Measurements from ENCODE around the gene FICD.

Gene FICD

DNA sequence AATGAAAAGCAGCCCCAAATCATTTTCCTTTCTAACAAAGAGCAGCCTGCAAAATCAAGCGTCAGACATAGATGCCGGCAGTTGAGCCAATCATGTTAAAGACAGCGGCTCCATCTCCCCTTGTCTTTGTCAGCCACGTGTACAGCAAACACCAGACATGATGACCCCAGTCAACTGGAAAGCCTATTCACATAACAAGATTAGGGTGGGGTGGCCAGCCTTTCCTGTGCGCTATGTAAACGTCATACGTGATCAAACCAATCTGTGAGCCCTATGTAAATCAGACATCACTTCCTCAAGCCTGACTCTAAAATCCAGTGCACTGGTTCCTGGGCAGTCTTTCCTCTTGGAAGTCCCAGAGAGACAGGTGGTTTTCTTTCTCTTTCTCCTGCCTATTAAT, 9.9 kb upstream of the FICD start:
- peak; percentile 30 for DNase-seq

DNA sequence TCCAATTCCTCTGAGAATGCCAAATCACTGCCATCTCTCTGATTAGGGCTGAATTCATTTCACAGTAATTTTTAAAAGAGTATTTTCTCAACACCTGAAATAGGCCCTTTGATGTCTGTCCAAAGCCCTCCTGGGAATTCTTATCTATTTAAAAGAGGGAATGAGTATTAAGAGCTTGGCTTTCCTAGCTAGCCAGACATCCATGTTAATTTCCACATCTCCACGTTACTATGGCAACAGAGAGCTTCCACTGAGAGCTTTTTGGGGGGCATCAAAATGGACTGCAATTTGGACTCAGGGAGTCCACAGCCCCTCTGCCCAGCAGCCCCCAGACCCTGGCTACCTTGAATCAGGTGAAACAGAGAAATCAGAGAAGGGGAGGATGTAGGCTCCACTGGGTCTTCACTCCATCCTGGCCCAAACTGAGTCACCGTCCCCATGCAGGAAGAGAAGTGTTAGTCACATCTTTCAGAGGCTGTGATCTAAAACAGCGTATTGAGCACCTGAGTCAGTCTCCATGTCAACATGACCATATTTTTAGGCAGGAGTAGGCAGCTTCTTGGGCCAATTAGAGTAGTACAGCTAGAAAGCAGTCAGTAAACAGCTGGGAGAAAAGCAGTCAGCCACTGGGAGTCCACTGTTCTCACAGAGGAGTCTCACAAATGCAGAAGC, 7.0 kb upstream of the FICD start:
- DNase-seq: peak; percentile 24

DNA sequence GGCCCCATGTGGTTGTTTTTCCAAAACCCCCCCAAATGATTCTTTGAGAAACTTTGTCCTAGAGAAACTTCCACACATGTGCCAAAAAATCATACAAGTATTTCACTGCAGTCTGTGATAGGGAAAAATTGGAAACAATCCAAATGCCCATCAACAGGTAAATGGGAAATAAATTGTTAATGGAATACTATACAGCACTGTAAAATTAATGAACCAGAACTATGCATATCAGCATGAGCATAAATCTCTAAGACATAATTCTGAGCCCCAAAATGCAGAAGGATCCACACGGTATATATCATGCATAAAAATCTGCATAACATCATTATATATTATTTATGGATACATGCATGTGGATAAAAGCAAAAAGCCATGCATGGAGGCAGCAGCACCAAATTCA, 5.3 kb upstream of the FICD start:
- no peak for DNase-seq

DNA sequence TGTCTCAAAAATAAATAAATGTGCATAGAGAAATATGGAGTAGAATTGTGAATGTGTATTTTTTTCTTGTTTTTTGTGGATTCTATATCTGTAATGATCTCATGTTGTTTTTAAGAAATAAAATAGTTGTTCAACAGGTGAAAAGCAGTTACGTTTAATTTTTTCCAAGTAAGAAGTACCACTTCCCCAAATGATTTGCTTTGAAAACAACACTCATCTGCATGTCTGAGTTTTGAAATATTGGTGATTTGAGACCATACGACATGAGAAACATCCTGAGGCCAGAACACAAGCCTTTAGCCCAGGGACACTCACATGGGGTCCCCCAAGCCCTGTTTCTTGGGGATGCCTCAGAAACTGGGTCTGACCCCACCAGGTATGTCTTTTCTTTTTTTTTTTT, 4.2 kb upstream of the FICD start:
- DNase-seq: no peak

DNA sequence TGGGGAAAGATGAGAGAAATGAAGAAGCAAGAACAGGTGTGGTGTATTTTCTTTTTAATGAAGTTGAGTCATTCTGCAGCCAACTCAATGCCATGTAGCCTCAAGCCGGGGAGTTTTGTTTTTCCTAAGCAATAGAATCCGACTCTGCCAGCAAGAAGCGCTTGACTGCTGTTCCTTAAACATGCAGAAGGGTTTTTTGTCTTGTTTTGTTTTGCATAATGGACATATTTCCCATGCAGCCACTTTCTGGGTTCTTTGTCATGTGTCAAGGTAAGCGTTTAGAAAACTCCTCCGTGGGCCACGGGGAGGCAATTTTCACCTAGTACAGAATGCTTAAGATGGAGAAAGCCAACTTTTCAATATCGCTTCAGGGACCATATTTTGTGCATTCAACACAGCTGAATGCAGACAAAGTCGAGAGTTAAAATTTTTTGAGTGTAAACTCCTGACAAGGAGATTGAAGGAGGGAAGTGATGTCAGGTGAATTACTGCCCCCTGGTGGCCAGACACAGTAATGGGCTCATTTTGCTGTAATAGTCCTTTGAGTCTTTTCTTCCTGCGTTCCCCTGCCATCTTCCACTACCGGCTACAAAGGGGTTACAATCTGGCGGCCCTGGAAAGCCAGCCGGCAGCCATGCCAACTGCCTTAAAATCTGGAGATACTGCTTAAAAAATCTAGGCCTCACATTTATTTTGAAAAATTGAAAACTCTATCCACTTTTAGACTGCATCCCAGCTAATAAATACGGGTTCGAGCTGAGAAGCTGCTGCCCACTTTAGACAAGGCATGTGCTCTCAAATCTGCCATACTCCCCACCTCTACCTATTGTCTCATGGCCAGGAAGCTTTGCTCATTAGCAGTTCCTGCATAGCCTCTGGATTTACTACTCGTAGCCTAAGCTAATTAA, 3.2 kb upstream of the FICD start:
- peak; percentile 83 for DNase-seq

DNA sequence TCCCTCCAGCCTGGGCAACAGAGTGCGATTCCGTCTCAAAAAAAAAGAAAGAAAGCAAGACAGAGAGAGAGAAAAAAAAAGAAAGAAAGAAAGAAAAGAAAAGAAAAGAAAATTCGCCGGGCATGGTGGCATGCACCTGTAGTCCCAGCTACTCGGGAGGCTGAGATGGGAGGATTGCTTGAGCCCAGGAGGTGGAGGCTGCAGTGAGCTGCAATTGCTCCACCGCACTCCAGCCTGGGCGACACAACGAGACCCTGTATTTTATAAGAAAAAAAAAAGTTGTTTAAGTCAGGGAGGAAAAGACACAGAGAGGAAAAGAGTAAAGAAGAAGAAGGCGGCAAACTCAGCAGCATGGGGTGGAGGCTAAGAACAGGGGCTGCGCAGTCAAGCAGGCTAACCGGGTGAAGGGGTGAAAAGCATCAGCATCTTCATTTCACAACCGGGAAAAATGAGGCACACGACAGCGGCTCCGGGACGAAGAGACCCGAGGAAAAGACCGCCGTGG, 557 bp upstream of the FICD start:
- no peak for DNase-seq

DNA sequence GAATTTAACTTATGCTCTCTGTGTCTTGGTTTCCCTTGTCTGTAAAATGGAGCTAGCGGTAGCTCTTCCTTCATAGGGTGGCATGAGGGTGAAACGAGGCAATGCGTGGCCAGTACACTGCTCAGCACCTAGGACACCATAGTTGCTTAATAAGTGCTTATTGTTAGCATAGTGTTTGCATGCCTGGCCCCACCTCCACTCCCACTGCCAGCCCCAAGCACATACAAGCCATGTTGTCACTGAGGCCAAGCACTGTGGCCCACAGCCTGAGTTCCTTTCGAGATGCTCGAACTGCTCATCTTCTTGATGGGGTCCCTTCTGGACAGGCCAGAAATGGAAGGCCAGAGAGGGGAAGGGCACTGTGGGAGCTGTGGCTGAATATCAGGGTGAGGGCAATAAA, 839 bp downstream of the FICD start:
- DNase-seq: peak; percentile 77

DNA sequence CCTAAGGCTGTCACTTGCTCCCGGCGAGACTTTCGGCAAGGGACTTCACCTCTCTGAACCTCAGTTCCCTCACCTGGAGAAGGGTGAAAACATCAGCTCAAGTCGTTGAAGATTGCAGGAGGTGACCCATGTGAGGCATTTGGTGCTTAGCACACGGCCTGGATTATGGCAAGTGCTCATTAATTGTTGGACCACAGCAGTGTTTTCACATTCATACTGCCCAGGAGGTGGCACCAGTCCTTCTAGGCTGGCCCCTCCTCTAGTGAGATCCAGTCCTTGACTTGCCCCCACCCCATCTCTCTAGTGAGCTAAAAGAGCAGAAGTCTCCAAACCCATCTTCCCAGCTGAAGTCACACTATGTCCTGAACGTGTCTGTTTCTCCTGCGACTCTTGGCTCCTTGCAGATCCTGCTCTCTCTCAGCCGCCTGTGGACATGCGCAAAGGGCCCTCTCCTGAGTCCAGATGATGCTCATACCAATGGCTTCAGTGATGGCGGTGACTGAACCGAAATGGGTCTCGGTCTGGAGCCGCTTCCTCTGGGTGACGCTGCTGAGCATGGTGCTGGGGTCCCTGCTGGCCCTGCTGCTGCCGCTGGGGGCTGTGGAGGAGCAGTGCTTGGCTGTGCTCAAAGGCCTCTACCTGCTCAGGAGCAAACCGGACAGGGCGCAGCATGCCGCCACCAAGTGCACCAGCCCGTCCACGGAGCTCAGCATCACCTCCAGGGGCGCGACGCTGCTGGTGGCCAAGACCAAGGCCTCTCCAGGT, 1.6 kb downstream of the FICD start:
- peak; percentile 42 for DNase-seq

DNA sequence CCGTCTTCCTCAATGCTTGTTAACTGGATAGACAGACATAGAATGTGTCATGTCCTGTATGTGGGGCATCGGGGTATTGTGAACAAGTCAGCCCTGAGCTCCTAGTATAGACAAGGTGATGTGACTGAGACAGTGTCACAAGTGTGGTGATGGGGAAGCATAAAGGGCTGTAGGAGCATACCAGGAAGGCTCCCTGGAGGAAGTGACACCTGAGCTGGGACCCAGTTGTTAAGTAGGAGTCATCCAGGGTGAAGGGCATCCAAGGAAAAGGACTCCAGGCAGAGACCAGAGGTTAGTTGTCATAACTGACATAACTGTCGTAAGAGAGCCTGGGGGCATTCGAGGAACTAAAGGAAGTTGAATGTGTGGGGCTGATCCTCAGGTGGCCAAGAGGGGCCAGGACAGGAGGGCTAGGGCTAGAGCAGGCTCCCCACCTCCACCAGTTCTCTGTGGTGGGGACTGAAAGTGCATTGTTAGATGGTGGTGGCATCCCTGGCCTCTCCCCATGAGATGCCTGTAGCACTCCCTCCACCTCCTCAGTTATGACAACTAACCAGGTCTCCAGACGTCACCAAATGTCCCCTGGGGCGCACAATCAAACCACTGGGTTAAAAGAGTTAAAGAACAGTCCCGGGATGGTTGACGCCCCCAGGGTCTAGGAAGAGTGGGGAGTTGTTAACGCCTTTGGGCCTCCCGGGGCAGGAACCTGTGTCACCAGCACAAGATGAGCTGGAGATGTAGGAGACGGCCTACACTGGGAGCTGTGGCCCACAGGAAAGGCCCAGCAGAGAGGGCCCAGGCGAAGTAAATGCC, 2.4 kb downstream of the FICD start:
- DNase-seq: peak; percentile 21

DNA sequence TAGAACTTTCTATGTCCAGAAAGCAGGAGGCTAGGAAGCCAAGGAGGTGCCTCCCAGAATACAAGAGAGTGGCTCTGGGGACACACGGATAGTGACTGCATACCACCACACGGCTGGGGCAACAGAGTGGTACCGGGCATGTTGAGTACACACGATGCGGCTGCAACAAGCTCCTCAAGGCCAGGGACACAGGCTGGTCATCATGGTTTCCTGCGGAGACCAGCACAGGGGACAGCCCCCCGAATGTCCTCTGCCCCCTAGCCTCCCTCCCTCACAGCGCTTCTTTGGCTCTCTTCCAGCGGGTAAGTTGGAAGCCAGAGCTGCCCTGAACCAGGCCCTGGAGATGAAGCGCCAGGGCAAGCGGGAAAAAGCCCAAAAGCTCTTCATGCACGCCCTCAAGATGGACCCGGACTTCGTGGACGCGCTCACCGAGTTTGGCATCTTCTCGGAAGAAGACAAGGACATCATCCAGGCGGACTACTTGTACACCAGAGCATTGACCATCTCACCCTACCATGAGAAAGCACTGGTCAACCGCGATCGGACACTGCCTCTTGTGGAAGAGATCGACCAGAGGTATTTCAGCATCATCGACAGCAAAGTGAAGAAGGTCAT, 3.1 kb downstream of the FICD start:
- DNase-seq: peak; percentile 30

DNA sequence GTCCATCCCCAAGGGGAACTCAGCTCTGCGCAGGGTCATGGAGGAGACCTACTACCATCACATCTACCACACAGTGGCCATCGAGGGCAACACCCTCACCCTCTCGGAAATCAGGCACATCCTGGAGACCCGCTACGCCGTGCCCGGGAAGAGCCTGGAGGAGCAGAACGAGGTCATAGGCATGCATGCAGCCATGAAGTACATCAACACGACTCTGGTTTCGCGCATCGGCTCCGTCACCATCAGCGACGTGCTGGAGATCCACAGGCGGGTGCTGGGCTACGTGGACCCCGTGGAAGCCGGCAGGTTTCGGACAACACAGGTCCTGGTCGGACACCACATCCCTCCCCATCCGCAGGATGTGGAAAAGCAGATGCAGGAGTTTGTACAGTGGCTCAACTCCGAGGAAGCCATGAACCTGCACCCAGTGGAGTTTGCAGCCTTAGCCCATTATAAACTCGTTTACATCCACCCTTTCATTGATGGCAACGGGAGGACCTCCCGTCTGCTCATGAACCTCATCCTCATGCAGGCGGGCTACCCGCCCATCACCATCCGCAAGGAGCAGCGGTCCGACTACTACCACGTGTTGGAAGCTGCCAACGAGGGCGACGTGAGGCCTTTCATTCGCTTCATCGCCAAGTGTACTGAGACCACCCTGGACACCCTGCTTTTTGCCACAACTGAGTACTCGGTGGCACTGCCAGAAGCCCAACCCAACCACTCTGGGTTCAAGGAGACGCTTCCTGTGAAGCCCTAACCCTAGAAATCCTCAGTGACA, 3.8 kb downstream of the FICD start:
- DNase-seq: no peak

DNA sequence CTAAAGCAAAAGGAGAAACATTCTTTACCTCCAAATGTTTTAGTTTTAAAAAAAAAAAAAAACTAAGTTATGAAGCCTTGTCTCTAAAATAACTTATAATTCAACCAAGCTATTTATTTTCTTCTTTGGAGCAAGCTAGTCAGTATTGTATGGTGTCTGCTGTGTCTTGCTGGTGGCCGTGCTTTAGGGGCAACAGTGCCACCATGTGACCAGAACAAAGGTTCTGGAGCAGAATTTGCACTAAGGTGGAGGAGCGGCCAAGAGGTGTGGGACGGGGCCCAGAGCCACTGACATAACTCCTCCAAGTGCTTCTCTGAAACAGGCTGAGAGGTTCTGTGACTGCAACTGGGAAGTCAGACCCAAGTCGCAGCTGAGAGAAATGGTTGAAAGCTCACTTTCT, 4.5 kb downstream of the FICD start:
- DNase-seq: peak; percentile 31

DNA sequence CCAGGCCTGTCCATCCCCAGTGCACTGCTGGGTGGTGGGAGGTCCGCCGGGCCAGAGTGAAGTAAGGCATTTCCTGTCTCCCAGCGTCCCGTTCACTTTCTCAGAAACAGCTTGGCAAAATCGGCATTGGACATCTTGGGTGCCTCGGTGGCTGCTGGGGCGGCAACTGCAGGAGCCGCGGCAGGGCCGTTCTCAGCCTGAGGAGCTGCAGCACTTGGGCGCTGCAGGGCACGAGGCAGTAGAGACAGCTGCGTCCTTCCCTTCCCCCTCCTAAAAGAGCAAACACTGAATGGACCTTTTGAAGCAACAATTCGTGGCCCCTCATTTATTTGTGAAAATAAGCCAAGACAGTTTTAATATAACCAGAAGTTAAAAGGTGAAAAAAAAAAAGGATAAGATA, 8.3 kb downstream of the FICD start:
- DNase-seq: no peak

DNA sequence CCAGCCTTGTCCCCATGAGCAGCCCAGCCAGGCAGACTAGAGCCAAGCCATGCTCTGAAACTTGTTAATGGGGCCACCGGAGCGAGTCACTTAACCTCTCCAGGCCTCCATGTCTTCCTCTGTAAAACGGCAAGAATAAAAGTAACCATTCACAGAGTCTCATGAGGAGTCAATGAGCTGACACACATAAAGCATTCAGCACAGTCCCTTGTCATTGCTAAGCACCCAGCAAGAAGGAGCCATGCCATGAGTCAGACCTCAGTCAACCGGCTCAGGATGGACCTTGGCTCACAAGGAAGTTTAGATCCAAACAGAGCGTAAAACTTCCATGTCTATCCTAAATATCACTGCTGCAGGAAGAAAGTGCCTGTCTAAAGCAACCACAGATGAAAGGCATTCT, 10.6 kb downstream of the FICD start:
- no peak for DNase-seq

DNA sequence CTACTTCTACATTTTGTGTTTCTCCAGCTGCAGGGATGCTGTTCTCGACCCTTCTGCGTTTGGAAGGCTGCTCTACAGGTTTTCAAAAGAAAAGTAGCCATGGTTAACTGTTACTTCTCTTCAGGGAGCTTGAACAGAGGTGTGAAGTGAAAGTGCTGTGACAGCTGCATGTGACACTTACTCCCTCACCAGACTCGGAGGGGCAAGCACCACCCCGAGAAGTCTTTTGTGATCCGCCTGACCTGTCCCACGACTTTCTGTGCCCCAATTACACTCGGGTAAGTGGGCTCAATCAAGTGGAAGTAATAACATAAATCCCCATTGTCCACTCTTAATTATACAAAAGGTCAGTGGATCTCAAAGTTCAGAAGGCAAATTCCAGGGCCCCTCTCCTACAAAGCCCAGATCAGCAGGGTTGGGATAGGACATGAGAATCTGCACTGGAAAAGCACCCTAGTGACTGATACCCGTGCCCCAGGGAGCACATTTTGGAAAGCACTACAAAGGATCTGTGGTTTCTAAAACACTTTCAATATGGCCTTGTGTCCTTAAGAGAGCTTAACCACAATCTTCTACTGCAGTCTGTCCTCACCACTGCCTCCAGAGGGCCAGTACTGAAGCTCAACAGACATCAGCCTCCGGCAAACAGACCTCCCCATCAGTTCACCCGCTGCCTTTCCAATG, 11.5 kb downstream of the FICD start:
- no peak for DNase-seq

DNA sequence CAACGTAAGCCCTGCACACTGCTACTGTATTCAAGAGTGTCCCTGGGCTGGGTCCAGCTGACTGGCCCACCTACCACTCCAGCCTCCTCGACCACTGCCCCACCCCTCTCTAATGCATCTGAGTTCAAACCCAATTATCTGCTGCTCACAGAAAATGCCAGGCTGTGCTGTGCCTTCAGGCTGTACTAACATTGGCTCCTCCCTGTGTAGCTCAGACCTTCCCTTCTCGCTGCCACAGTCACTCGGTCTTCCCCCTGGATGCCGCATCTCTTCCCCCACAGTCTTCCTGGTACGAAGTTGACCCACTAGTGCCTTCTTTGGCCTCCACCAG, 12.1 kb downstream of the FICD start:
- no peak for DNase-seq

DNA sequence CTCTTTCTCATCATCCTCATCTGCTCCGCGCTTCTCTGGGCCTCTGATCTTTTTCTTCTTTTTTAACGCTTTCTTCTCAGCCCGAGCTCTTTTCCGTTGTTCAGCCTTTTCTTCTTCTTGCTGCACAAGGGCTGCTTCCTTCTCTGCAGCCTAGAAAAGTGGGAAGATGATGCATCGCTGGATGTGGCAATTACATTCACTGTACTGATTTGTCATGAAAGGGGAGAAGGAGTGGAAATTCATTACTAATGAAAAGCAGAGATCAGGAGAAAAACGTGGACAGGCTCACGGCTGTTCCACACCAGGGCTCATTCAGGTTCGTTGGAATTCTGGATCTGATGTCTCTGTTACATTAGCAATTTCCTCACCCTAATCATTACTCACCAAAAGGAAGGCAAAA, 15.1 kb downstream of the FICD start:
- no peak for DNase-seq

DNA sequence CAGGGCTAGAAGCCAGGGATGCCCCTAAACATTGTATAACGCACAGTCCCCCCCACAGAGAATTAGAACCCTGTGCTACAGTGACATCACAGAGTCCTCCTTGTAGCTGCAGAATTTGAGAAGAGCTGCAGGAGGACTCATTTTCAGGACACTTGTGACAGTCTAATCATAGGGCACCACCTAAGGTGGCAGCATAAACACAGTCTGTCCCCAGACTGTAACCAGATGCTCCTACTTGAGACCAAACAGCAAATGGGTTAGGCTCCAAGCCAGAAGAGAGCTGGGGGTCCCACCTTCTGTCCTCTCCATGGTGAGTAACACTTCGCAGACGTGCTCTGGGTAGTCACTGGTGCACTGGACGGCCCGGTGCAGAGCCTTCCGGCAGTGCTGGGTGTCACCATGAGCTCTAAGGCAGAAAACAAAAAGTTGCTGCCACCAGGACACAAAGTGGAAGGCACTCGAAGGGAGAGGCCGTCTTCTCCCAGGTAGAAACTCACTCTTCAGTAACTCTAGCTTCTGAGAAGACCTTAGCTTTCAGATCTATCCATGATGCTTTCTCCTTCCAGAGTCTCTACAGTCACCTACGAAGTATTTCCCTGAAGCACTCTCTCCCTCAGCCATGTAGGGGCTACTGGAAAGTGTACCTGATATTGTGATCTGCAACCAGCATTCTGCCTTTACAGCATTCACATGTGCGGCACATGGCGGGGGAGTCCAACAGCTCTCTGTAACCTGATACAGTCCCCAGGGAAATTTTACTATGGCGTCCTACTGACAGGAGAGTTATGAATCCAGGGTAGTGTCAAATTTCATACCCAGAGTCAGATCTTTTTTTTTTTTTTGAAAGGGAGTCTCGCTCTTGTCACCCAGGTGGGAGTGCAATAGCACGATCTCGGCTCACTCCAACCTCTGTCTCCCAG, 17.1 kb downstream of the FICD start:
- DNase-seq: no peak

DNA sequence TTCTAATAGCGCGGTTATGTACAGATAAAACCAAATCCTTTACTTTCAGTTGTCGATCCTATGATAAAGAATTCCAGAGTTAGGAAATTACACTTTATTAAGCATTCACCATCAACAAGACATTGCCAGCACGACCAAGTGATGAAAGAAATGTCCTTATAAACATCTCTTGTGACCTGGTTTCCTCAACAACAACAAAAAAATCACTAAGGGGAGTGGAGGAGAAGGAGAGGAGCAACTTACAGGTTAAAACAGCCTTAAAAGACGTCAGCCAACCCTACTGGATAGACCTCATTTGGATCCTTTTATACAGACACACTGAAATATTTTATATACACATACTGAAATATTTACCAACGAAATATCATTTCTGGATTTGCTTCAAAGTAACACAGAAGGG, 23.1 kb downstream of the FICD start:
- no peak for DNase-seq

Data from DMS53 (cell line).